ENCODE measurements around the gene RAD51B.

DNA sequence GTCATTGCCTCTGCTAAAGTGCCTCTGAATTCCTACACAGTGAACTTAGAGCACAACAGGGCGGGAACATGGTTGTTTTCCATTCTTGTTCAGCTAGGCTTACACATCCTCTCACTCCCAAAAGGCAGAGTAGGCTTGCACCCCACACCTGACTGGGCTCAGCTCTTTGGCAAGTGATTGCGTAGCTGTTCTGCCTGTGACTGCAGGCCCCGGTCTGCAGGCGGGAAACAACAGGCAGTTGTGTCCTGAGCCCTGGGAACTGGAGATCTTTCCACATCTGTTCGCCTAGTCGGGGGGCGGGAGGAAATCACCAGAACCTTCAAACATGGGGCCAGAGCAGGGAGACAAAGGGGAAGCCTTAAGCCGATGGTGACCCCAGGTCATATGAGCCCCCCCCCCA, 698.6 kb downstream of the RAD51B start:
- TF ChIP-seq, protein P1, sequence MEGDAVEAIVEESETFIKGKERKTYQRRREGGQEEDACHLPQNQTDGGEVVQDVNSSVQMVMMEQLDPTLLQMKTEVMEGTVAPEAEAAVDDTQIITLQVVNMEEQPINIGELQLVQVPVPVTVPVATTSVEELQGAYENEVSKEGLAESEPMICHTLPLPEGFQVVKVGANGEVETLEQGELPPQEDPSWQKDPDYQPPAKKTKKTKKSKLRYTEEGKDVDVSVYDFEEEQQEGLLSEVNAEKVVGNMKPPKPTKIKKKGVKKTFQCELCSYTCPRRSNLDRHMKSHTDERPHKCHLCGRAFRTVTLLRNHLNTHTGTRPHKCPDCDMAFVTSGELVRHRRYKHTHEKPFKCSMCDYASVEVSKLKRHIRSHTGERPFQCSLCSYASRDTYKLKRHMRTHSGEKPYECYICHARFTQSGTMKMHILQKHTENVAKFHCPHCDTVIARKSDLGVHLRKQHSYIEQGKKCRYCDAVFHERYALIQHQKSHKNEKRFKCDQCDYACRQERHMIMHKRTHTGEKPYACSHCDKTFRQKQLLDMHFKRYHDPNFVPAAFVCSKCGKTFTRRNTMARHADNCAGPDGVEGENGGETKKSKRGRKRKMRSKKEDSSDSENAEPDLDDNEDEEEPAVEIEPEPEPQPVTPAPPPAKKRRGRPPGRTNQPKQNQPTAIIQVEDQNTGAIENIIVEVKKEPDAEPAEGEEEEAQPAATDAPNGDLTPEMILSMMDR (IDR thresholded peaks at IDR 0.05): no peak
- TF ChIP-seq POLR2A (IDR thresholded peaks at IDR 0.05): no peak

Measured in vagina (tissue), 2 donors.